A673 (cell line): ENCODE data around the gene MFSD6. TPM values are rescaled to one million over a fixed set of nuclear protein-coding genes. Genes with fewer than 3 reads are reported as not detected.

ENCODE experiments used
- BruUV-seq: library from RNA; stranded (reverse); fragments of 400-500 nt; replicated peaks from 2 replicates; lab custom pipeline; 2021; lab: Mats Ljungman, UMichigan
- CTCF ChIA-PET: fragments of 300-600 bp; sonication (Branson Sonifier 250); formaldehyde crosslinking; loops from one replicate; lab custom pipeline; 2022; ENCODE audit warnings: antibody characterized with exemption; lab: Charles Lee
- POLR2A ChIA-PET: fragments of 300-600 bp; sonication (Branson Sonifier 250); formaldehyde crosslinking; loops from one replicate; lab custom pipeline; 2022; ENCODE audit warnings: antibody characterized with exemption; ENCODE audit not compliant: low non-redundant PET; lab: Charles Lee
- DNase-seq: peaks from one replicate; pipeline ENCODE4 v3.0.0-alpha.2; 2015; ENCODE audit warnings: low spot score
- H3K27ac ChIP-seq: fragments of 200-600 bp; sonication (generic); 2 replicates; pipeline ENCODE4 v1.5.1; 2016; ENCODE audit warnings: mixed run types, low read depth, mild to moderate bottlenecking, mixed read lengths, antibody characterized with exemption, low read length; ENCODE audit not compliant: poor library complexity, severe bottlenecking
- H3K27me3 ChIP-seq: fragments of 200-600 bp; sonication (generic); replicated peaks from 2 replicates; pipeline ENCODE4 v1.6.1; 2017; ENCODE audit warnings: mixed run types, low read depth, mild to moderate bottlenecking, mixed read lengths, antibody characterized with exemption, low read length; ENCODE audit not compliant: insufficient read depth, poor library complexity
- H3K36me3 ChIP-seq: fragments of 200-600 bp; sonication (generic); 2 replicates; pipeline ENCODE4 v1.6.1; 2016; ENCODE audit warnings: mixed run types, mild to moderate bottlenecking, mixed read lengths, antibody characterized with exemption, low read length; ENCODE audit not compliant: insufficient read depth, poor library complexity, severe bottlenecking
- H3K4me1 ChIP-seq: fragments of 200-600 bp; sonication (generic); 2 replicates; pipeline ENCODE4 v1.6.1; 2017; ENCODE audit warnings: mixed run types, mild to moderate bottlenecking, mixed read lengths, antibody characterized with exemption, low read length; ENCODE audit not compliant: insufficient read depth, poor library complexity, severe bottlenecking
- H3K4me3 ChIP-seq: fragments of 200-600 bp; sonication (generic); 2 replicates; pipeline ENCODE4 v1.5.1; 2016; ENCODE audit warnings: low read depth, mixed run types, mild to moderate bottlenecking, mixed read lengths, low read length; ENCODE audit not compliant: poor library complexity, severe bottlenecking
- H3K9me3 ChIP-seq: fragments of 200-600 bp; sonication (generic); 2 replicates; pipeline ENCODE4 v1.6.1; 2016; ENCODE audit warnings: mixed run types, low read depth, mild to moderate bottlenecking, mixed read lengths, antibody characterized with exemption, low read length; ENCODE audit not compliant: poor library complexity, severe bottlenecking
- CTCF ChIP-seq: fragments of 300-800, 200-600 bp; sonication (generic); conservative IDR thresholded peaks from 2 replicates; pipeline ENCODE4 v1.5.1; 2017; ENCODE audit warnings: low read depth, mild to moderate bottlenecking, antibody characterized with exemption, low read length, moderate library complexity, mixed read lengths
- EZH2 ChIP-seq: fragments of 200-600 bp; sonication (generic); IDR thresholded peaks from 2 replicates; pipeline ENCODE4 v1.6.1; 2017; ENCODE audit warnings: borderline replicate concordance, low read depth, mild to moderate bottlenecking, mixed read lengths, antibody characterized with exemption, low read length; ENCODE audit not compliant: poor library complexity, severe bottlenecking
- intact Hi-C: fragments of 100-400 bp; cut with micrococcal nuclease; formaldehyde crosslinking; loops from one replicate; pipeline ENCODE4 v1.10.0; 2022; ENCODE audit not compliant: unreplicated experiment
- total RNA-seq: library from RNA; stranded (reverse); gene quantifications from 2 replicates; pipeline ENCODE4 v1.2.3, GENCODE V29; 2021

MFSD6 gene
- total RNA-seq, 1 experiment from 2014 or later: 8.4 TPM

GRCh38 chr2:190408538-190409271 is 550 bp downstream of the MFSD6 start:
- intact Hi-C loops: loop anchor here (10.0 kb wide), 1 partner anchor 276 kb away; no protein-coding TSS in a partner anchor
- H3K36me3 ChIP-seq: no peaks in the 10 kb centered on the region
- peak overlapping the region; percentile 26 for H3K27ac ChIP-seq
- DNase-seq: peak; percentile 52
- CTCF ChIA-PET: interaction anchor here (0.7 kb wide), 1 partner anchor 103 kb away, joined by 3 read pairs; no protein-coding TSS in a partner anchor
- POLR2A ChIA-PET: no interaction called here
- H3K9me3 ChIP-seq: no peaks in the 10 kb centered on the region
- peak overlapping the region; percentile 65 for H3K4me3 ChIP-seq
- BruUV-seq: no TSS peak
- TF ChIP-seq CTCF: no peak
- TF ChIP-seq EZH2: no peak
- no peaks in the 10 kb centered on the region for H3K27me3 ChIP-seq
- peaks cover 9% of the 10 kb centered on the region for H3K4me1 ChIP-seq

- no peaks in the 10 kb centered on the region for H3K9me3 ChIP-seq
- TF ChIP-seq CTCF (no peak), EZH2 (no peak)
- intact Hi-C loops: loop anchor here (10.0 kb wide), 1 partner anchor 275 kb away; no protein-coding TSS in a partner anchor
- peaks cover 9% of the 10 kb centered on the region for H3K4me1 ChIP-seq
- H3K4me3 ChIP-seq: no peak overlapping the region
- CTCF ChIA-PET: no interaction called here
- no peaks in the 10 kb centered on the region for H3K36me3 ChIP-seq
- H3K27ac ChIP-seq: no peak overlapping the region
- H3K27me3 ChIP-seq: no peaks in the 10 kb centered on the region
- BruUV-seq: no TSS peak
- DNase-seq: no peak
- POLR2A ChIA-PET: no interaction called here
Observed at GRCh38 chr2:190409616-190410015, 1.5 kb downstream of the MFSD6 start.

GRCh38 chr2:190410166-190410565 is 2.0 kb downstream of the MFSD6 start:
- H3K4me1 ChIP-seq: peaks cover 9% of the 10 kb centered on the region
- ChIA-PET CTCF (no interaction called here), POLR2A (no interaction called here)
- no peaks in the 10 kb centered on the region for H3K9me3 ChIP-seq
- intact Hi-C loops: no loop called here
- DNase-seq: no peak
- no peak overlapping the region for H3K4me3 ChIP-seq
- BruUV-seq: no TSS peak
- H3K36me3 ChIP-seq: no peaks in the 10 kb centered on the region
- H3K27me3 ChIP-seq: no peaks in the 10 kb centered on the region
- no peak overlapping the region for H3K27ac ChIP-seq
- TF ChIP-seq EZH2 (no peak), CTCF (no peak)
